ENCODE measurements around the gene AP4B1. TPM values are rescaled to one million over a fixed set of nuclear protein-coding genes. Genes with fewer than 3 reads are reported as not detected.
A peak's percentile ranks its signal among the peaks of the same experiment; 100 is the strongest.
"Not testable (repeated sequence)": the region's sequence is repeated elsewhere in the genome, so short reads cannot be mapped to it uniquely, and the experiment has no call there.

Gene AP4B1
- 14.0 TPM for polyA plus RNA-seq (2013, experiment 1 of 2; ENCODE audit: insufficient read length)
- 12.0 TPM for polyA plus RNA-seq (2013, experiment 2 of 2; ENCODE audit: insufficient read length)

DNA sequence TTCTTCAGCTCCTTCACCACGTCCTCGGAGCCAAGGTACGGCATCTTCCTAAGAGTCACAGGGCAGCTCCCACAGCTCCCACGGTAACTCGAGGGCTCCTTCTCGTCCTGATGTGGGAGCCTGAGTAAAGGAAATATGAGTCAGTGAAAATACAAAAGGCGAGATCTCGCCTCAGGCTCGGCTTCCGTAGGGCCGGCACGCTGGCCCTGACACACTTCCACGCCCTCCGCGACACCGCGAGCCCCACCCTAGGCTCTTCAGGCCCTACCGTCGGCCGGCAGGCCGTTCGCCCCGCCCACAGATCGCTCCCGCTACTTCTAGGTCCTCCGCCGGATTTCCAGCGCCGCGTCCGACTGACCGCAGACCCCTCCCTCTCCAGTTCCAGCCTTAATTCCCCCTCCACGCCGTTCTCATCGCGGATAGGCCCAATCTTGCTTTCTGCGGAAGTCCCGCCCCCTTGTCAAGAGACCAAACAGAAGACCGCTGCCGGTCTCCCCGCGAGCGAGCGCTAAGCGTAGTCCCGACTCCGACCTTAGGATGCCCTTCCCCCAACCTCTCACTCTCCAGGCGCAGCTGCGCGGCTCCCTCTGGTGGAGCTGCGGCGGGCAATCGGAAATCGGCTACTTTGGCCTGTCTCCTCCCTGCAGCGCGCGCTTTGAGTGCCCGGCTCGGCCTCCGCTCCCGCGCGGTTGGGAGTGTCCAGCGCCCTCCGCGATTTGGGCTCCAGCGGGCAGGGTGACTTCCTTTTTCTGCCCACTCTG is at the start of gene AP4B1, which contains the start of gene DCLRE1B:
TSS of gene AP4B1 (minus strand) at position 126 of the 761 bp plus-strand sequence. CDS start at position 44, 82 bp downstream.
TSS of gene DCLRE1B (plus strand) at position 653 of the 761 bp plus-strand sequence. CDS start 261 bp downstream, outside the sequence.
- peak; percentile 100 for DNase-seq

DNA sequence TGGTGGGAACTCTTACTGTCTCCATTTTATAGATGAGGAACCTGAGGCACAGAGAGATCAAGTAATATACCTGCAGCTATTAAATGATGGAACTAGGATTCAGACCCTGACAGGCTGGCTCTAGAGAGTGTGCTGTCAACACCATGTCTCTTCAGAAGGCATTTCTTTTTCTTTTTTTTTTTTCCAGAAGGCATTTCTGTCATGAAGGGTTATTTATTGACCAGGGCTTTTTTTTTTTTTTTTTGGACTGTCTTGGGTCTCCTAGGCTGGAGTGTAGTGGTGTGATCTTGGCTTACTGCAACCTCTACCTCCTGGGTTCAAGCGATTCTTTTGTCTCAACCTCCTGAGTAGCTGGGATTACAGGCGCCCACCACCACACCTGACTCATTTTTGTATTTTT is 47.1 kb upstream of the AP4B1 start:
- no peak for DNase-seq

DNA sequence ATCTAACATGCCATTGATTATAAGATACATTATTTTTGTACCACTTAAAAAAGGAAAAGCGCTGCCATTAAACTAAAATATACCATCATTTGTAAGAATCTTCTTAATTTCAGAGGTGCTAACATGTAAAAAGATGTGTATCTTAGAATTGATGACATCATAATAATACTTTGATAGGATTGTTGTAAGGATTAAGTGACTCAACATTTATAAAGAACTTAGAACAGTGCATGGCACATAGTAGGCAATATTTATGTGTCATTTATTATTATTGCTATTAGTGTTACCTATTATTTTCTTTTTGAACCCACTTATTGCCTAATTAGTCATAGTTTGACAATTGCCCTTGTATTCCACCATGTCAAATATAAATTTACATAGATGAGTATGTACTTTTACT is 46.3 kb upstream of the AP4B1 start:
- DNase-seq, result no peak

DNA sequence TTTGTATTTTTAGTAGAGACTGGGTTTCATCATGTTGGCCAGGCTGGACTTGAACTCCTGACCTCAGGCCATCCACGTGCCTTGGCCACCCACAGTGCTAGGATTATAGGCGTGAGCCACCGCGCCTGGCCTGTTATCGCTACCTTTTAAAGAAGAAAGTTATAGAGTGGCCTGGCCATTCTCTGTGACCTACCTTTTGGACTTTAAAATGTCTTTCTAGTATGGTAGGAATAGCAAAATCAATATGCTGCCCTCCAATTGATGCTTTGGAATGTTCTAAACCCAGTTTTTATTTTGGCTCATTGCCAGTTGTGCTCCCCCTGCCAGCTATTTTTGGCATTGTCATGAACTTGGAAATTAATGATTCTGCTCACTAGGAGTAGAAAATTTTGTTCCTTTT is 44.4 kb upstream of the AP4B1 start:
- DNase-seq, result peak; percentile 15

DNA sequence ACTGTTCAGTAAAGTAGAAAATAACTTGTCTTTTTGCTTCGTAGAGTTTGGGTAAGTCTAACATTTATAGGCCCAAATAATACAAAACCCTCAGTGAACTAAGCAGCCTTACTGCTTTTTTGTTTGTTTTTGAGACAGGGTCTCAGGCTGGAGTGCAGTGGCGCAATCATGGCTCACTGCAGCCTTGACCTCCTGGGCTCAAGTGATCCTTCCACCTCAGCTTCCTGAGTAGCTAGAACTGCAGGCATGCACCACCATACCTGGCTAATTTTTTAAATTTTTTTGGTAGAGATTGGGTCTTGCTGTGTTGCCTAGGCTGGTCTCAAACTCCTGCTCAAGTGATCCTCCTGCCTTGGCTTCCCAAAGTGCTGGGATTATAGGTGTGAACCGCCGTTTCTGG is 43.6 kb upstream of the AP4B1 start:
- DNase-seq, result not testable (repeated sequence)

DNA sequence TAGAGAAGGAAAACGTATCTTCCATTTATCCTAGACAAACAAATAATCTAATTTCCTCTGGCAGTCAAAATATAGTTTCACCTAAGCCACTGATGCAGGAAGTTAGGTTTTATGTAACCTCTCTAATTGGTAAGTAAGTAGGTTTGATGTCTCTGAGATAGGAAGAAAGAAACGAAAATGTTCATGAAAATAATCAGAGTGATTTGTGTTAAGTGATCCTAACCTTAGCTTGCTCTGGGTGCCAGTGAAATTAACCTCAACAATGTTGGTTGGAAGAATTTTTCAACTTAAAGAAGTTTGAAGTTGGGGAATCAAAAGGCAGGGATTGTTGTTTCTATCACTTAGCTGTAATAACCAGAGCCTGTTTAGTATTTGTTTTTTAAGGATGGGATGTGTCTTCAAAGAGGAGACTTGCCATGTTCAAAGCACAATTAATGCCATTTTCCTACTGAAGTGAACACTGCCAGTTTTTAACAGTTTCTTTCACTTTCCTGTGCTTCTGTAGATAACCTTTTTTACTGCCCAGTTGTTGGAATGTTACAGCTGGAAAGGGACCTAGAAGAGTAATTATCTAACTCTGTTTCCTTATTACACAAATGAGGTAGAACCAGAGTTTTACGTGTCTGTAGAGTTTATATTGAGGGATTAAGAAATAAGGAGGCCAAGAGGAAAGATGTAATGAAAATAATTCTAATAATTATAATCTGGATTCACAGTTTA is 42.9 kb upstream of the AP4B1 start:
- DNase-seq, result no peak

DNA sequence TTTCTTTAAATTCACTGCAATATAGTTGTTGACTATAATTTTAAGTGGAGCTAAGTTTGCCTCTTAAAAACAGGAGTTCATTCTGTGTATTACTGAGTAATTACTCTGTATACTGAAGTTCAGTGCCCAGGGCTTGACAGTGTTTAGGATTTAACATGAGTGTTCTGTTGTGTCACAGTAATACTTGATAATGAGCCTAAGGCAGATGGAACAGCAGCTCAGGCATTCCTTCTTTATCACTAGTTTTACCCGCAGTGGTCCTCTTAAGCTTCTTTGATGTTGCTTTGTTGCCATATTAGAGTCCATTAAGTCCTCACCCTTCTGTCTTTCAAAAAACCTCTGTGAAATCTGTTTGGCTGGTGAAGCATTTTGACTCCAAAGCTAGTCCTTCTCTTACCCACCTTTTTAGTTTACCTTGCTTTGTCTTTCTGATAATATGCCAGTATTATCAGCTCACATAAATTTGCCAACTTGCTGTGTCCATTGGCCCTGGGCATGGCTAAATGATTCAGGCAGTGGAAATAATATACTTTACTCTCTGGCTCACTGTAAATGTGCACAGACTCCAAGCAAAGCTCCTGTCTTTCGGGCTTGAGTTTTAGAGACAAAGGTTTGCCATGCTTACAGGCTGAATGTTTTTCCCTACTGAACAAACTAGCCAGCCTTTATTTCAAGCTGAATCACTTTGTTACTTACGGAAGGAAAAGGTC is 42.2 kb upstream of the AP4B1 start:
- no peak for DNase-seq

DNA sequence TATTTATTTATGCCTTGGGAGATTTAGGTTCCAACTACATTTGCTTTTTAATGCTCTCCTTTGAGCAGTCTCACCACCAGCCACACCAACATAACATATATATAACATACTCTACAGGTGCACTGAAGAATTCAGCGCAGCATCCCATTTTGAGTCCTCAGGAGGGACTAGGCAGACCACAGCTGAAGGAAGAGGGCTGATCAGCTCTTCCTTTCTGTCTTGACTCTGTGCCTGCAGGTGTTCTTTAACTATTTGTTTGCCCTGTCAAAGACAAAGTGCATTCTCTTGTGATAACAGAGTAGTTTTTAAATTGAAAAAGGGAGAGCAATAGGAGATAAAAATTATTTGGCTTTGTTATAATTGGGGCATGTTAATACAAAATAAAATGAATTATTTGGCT is 41.5 kb upstream of the AP4B1 start:
- DNase-seq, result no peak

DNA sequence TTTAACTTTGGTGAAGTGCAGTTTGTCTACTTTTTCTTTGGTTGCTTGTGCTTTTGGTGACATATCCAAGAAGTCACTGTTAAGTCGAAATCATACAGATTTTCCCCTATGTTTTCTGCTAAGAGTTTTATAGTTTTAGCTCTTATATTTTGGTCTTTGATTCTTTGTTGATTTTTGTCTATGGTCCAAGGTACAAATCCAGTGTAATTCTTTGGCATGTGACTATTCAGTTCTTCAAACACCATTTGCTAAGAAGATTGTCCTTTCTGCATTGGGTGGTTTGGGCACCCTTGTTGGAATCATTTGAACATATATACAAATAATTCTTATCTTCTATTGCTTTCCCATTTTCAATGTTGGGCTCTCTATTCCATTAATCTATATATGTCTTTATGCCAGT is 40.7 kb upstream of the AP4B1 start:
- DNase-seq, result no peak

DNA sequence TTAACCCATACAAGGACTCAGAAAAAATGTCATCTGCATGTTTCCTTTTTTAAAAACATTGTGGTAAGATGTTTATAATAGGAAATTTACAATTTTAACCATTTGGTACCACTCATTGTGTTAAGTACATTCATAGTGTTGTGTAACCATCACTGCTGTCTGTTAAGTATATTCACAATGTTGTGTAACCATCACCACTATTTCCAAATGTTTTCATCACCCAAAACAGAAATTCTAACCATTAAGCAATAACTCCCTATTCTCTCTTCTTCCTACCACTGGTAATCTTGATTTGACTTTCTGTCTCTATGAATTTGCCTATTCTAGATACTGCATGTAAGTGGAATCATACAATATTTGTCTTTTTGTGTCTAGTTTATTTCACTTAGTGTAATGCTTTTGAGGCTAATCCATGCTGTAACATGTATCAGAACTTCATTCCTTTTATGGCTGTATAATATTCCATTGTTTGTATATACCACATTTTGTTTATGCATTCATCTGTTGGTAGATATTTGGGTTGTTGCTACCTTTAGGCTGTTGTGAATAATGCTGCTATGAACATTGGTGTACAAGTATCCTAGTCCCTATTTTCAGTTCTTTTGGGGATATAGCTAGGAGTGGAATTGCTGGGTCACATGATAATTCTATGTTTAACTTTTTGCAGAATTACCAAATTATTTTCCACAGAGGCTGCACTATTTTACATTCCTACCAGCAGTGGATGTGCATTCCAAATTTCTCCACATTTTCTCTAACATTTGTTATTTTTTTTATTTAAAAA is 38.6 kb upstream of the AP4B1 start:
- DNase-seq, result no peak

DNA sequence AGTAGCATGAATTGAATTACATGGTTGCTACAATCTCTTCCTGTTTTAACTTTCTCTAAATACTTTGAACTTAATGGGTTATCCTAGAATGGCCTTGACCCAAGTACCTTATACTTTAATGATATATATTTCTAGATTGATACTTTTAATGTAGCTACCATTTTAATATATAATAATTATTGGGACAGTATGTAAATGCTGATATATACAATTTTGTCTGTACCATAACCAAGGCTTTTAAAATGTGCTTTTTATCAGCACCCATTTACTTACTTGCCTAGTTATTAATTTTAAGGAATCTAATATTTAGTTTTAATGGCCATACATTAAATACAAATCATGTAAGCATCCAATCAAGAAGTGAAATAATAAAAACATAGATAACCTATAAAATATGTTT is 37.9 kb upstream of the AP4B1 start:
- no peak for DNase-seq

DNA sequence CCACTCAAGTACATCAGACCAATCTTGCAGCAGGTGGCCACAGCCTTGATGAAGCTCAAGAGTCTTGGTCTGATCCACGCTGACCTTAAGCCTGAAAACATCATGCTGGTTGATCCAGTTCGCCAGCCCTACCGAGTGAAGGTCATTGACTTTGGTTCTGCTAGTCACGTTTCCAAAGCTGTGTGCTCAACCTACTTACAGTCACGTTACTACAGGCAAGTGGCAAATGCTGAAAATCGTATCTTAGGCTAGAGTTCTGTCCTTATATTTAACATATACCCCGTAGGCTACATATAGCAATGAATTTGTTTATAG is 36.6 kb upstream of the AP4B1 start:
- no peak for DNase-seq

DNA sequence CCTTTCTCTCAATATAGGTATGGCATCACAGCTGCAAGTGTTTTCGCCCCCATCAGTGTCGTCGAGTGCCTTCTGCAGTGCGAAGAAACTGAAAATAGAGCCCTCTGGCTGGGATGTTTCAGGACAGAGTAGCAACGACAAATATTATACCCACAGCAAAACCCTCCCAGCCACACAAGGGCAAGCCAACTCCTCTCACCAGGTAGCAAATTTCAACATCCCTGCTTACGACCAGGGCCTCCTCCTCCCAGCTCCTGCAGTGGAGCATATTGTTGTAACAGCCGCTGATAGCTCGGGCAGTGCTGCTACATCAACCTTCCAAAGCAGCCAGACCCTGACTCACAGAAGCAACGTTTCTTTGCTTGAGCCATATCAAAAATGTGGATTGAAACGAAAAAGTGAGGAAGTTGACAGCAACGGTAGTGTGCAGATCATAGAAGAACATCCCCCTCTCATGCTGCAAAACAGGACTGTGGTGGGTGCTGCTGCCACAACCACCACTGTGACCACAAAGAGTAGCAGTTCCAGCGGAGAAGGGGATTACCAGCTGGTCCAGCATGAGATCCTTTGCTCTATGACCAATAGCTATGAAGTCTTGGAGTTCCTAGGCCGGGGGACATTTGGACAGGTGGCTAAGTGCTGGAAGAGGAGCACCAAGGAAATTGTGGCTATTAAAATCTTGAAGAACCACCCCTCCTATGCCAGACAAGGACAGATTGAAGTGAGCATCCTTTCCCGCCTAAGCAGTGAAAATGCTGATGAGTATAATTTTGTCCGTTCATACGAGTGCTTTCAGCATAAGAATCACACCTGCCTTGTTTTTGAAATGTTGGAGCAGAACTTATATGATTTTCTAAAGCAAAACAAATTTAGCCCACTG is 36.0 kb upstream of the AP4B1 start:
- DNase-seq, result no peak

DNA sequence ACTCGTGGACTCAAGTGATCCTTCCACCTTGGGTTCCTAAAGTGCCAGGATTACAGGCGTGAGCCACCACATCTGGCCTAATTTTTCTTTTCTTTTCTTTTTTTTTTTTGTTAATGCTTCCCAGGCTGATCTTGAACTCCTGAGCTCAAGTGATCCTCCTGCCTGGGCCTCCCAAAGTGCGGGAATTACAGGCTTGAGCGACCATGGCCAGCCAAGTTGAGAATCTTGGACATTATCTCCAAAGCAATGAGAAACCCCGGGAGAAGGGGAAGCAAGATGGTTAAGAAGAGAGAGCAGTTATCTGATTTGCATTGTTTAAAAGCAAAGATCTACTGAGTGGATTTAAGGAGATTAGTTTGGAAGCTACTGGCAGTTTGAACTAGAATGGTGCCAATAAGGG is 33.6 kb upstream of the AP4B1 start:
- no peak for DNase-seq

DNA sequence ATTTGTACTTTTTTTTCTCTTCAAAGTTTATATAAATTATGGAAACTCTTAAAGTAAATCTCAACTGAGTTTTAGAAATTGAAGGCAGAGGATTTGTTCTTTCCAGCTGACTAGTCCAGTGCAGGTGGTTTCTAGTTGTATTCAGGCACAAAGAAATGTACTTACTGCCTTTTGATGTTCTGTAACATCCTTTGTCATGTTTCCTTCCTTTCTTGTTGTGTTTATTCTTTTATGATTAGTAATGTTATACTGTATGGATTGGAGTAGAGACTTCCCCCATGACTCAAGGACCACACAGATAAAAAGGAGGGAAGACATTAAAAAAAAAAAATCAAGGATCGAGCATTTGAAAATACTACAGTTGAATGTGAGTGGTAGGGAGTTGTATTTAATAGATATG is 32.5 kb upstream of the AP4B1 start:
- peak; percentile 22 for DNase-seq

DNA sequence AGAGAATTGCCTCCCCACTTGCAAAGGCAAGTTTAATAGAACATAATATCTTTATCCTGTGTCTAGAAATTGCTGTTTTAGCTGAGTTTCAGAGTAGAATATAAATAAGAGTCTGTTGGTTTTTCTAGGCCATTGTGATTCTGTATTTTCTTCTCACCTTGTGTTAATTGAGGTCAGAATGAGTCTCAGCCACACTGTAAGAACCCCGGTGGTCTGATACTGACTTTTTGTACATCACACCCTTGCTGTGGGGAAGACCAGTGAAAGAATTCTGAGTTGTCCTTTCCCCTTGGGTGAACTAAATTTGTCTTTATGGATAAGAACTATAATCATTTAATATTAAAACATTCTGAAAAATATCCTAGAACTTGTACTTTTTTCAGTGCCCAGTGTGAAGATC is 31.4 kb upstream of the AP4B1 start:
- DNase-seq, result no peak

DNA sequence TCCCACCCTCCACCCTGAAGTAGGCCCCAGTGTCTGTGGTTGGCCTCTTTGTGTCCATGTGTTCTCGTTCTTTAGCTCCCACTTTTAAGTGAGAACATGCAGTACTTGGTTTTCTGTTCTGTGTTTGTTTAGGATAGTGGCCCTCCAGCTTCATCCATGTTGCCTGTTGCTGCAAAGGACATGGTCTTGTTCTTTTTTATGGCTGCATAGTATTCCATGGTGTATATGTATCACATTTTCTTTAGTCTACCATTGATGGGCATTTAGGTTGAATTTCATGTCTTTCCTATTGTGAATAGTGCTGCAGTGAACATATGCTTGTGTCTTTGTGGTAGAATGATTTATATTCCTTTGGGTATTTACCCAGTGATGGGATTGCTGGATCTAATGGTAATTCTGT is 30.6 kb upstream of the AP4B1 start:
- no peak for DNase-seq

DNA sequence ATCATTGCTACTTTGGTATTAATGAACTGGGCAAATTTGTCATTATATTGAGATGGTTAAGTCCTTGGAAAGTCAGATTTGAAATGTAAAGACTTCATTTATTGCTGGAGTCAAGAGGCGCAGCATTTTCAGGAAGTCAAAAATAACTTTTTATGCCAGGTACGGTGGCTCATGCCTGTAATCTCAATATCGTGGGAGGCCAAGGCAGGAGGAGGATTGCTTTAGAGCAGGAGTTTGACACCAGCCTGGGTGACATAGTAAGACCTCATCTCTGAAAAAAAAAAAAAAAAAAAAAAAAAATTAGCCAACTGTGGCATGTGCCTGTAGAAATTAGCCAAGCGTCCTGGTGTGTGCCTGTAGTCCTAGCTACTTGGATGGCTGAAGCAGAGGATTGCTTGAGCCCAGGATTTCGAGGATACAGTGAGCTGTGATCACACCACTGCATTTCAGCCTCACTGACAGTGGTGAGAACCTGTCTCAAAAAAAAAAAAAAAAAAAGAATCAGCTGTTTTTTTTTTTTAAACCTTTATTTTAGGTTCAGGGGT is 30.0 kb upstream of the AP4B1 start:
- no peak for DNase-seq

DNA sequence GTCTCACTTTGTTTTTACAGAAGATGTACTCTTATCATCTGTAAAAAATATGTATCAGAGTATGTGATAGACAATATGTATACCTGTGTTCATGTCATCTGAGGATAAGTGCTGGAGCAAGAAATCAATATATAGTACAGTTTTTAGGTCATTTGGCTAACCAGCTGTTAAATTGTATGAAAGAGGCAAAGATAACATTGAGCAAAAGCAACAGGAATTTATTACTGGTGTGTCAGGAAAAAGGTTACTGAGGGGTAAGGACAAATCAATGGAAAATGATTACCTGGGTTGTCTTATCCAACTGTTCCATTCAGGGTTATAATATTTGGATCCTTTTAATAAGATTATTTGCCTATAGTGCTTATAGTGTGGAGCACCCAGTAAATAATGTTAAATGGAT is 29.4 kb upstream of the AP4B1 start:
- no peak for DNase-seq

DNA sequence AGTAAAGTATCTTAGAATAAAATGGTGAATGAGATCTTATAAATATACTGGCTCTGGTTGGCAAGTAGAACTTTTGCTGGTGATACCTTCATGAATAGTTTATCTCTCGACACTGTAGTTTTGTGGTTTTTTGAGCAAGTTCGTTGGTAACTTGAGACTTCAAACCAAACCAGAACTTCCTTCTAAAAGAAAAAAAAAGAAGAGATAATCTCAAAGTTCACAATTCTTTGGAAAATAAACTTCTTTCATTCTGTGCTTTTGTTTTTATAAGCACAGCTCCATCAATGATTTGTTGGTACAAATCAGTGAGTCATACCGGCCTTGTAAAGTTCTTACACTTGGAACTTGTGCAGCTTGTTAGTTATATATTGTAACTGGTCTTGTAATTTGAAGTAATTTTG is 26.9 kb upstream of the AP4B1 start:
- DNase-seq, result peak; percentile 30

DNA sequence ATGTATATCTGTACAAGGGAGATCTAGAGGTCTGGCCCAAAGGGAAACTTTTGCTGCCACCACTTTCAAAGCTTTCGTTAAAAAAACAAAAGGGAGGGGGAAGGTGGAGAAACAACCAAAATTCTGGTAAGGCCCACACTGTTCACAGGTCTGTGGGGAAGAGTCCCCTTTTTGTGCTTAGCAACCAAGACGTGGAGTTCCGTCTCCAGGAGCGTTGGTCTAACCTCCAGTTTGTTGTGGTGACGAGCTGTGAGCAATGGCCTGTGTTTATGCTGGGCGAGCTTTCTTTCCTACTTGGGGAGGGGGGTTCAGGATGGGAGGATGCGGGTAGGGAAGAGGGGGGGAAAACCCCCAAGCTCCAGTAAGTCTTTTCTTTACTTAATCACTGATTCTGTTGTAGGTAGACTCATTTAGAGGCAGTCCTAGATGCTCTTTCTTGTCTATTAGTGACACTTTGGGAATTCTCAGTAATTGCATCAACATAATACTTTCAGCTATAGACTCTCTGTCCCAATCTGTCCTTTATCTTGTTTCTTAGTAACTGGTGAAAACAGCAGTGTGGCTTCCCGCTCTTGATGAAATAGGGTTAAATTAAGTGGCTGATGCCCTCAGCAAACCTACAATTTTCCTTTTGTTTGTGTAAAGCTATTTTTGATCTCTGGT is 26.0 kb upstream of the AP4B1 start:
- peak; percentile 57 for DNase-seq
